WTC11 (cell line): ENCODE results near the gene ZNF483.

Source experiments
- FOXP4 ChIP-seq: sonication (generic); formaldehyde crosslinking; IDR thresholded peaks from 2 replicates; pipeline ENCODE4 v1.8.0; 2022; ENCODE audit warnings: mild to moderate bottlenecking, missing genetic modification reagents
- NR2C2 ChIP-seq: sonication (generic); formaldehyde crosslinking; IDR thresholded peaks from 2 replicates; pipeline ENCODE4 v1.8.0; 2022; ENCODE audit warnings: mild to moderate bottlenecking, missing genetic modification reagents
- TCF7 ChIP-seq: sonication (generic); formaldehyde crosslinking; IDR thresholded peaks from 2 replicates; pipeline ENCODE4 v1.8.0; 2022; ENCODE audit warnings: mild to moderate bottlenecking, low read depth, missing genetic modification reagents, moderate library complexity
- TF ChIP-seq, protein P1 (sequence below): sonication (generic); formaldehyde crosslinking; IDR thresholded peaks from 2 replicates; pipeline ENCODE4 v1.8.0; 2022; ENCODE audit warnings: mild to moderate bottlenecking, missing genetic modification reagents
- TF ChIP-seq, protein P2 (sequence below): fragments of 200-600 bp; IDR thresholded peaks from 2 replicates; pipeline ENCODE4 v1.8.0; 2022; ENCODE audit warnings: antibody characterized with exemption

- no peak for TF ChIP-seq NR2C2
- no peak for TF ChIP-seq FOXP4 (CRISPR knock-in tag)
- TF ChIP-seq TCF7 (CRISPR knock-in tag): no peak
- TF ChIP-seq, protein P1, sequence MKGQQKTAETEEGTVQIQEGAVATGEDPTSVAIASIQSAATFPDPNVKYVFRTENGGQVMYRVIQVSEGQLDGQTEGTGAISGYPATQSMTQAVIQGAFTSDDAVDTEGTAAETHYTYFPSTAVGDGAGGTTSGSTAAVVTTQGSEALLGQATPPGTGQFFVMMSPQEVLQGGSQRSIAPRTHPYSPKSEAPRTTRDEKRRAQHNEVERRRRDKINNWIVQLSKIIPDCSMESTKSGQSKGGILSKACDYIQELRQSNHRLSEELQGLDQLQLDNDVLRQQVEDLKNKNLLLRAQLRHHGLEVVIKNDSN (CRISPR knock-in tag): no peak
- TF ChIP-seq, protein P2, sequence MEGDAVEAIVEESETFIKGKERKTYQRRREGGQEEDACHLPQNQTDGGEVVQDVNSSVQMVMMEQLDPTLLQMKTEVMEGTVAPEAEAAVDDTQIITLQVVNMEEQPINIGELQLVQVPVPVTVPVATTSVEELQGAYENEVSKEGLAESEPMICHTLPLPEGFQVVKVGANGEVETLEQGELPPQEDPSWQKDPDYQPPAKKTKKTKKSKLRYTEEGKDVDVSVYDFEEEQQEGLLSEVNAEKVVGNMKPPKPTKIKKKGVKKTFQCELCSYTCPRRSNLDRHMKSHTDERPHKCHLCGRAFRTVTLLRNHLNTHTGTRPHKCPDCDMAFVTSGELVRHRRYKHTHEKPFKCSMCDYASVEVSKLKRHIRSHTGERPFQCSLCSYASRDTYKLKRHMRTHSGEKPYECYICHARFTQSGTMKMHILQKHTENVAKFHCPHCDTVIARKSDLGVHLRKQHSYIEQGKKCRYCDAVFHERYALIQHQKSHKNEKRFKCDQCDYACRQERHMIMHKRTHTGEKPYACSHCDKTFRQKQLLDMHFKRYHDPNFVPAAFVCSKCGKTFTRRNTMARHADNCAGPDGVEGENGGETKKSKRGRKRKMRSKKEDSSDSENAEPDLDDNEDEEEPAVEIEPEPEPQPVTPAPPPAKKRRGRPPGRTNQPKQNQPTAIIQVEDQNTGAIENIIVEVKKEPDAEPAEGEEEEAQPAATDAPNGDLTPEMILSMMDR: no peak
These were observed 41.3 kb downstream of the ZNF483 start for GRCh38 chr9:111566234-111566633.
